Stimulated activated CD4-positive, alpha-beta T cell treated with anti-CD3 and anti-CD28 coated beads, Interleukin-12 subunit alpha, Interleukin-12 subunit beta, amount 100 ng/mL, for 24 hours (primary cell): ENCODE measurements around the gene EIF2S3.
"Not testable (repeated sequence)": the region's sequence is repeated elsewhere in the genome, so short reads cannot be mapped to it uniquely, and the experiment has no call there.

ENCODE experiments used
- DNase-seq, 2 experiments: peaks; one replicate each; pipeline ENCODE4 v3.0.0-alpha.2; 2020; ENCODE audit warnings: low read depth in 2 of 2

The EIF2S3 gene

DNA sequence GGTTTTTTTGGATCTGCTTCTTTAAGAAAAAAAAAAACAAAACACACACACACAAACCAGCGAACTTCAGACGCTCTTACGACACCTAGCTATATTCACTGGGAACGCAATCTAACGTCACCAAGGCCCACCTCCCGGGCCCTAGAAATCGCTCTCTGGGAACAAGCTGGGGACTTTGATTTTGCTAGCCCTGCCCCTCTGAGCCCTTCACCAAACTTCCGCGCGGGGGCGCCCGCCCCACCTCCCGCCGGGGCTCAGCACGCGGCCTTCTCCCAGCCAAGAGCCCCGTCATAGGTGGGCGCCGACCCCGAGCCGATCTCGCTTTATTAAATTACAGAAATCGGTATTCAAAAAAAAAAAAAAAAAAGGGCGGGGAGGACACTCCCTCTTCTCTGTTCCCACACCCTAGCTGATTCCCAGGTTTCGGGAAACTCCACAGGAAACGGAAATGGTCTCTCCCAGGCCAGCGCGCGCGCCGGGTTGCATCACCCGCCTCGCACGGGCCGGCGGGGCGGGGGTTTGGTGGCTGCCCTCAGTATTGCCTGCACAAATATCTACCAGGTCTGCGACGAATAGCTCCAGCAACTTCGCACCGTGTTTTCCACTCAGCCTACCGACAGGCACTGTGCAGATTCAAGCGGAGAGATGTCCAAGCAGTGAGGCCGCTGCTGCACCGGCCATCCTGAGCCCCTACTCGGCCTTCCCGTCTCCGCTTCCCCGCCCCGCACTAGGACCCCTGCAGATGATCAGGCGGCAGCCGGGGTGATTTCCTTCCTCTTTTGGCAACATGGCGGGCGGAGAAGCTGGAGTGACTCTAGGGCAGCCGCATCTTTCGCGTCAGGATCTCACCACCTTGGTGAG, at the start of gene EIF2S3:
EIF2S3 (plus strand) TSS at position 775 of the 861 bp plus-strand sequence; CDS start at position 788, 13 bp downstream.
- DNase-seq = peak; percentile 57 to 73

DNA sequence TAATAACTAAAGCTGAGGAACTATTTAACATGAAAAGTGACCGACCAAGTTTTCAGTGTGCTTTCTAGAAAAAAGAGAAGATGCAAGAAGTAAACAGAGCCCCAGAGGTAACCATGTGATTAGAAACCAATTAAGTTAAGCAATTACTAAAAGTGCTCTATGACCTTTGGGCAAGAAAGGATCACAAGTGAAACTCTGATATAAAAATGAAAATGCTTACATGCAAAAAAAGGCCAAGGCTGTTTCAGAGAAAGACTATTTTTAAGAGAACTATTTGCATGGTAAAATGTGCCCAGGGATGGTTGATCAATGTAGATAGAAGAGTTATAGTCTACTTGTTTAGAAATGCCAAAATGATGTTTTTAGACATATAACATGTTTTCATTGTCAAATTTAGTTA, 49.7 kb upstream of the EIF2S3 start:
- no peak for DNase-seq

GRCh38 chrX:24005867-24006266, 48.9 kb upstream of the EIF2S3 start:
- no peak for DNase-seq

GRCh38 chrX:24012266-24012665, 42.5 kb upstream of the EIF2S3 start:
- DNase-seq = no peak

GRCh38 chrX:24014388-24015018, 40.3 kb upstream of the EIF2S3 start:
- DNase-seq = peak; percentile 13 to 16

GRCh38 chrX:24017674-24018073, 37.1 kb upstream of the EIF2S3 start:
- no peak for DNase-seq

DNA sequence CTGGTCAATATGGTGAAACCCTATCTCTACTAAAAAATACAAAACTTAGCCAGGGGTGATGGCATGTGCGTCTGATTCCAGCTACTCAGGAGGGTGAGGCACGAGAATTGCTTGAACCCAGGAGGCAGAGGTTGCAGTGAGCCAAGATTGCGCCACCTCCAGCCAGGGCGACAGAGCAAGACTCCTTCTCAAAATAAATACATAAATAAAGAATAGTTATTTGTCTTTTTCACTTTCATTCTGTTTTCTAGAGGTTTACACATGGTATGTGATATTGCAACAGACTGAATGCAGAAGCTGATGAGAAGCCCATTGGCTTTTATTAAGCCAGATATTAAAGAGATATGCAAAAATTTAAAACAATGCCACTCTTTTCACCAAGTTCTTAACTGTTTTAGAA, 35.9 kb upstream of the EIF2S3 start:
- DNase-seq = no peak

- no peak for DNase-seq
These were observed 35.3 kb upstream of the EIF2S3 start for GRCh38 chrX:24019448-24019847.

GRCh38 chrX:24020306-24020876, 34.4 kb upstream of the EIF2S3 start:
- DNase-seq = no peak

GRCh38 chrX:24023544-24023943, 31.2 kb upstream of the EIF2S3 start:
- DNase-seq = no peak

- no peak for DNase-seq
These were observed 30.6 kb upstream of the EIF2S3 start for GRCh38 chrX:24023972-24024669.

DNA sequence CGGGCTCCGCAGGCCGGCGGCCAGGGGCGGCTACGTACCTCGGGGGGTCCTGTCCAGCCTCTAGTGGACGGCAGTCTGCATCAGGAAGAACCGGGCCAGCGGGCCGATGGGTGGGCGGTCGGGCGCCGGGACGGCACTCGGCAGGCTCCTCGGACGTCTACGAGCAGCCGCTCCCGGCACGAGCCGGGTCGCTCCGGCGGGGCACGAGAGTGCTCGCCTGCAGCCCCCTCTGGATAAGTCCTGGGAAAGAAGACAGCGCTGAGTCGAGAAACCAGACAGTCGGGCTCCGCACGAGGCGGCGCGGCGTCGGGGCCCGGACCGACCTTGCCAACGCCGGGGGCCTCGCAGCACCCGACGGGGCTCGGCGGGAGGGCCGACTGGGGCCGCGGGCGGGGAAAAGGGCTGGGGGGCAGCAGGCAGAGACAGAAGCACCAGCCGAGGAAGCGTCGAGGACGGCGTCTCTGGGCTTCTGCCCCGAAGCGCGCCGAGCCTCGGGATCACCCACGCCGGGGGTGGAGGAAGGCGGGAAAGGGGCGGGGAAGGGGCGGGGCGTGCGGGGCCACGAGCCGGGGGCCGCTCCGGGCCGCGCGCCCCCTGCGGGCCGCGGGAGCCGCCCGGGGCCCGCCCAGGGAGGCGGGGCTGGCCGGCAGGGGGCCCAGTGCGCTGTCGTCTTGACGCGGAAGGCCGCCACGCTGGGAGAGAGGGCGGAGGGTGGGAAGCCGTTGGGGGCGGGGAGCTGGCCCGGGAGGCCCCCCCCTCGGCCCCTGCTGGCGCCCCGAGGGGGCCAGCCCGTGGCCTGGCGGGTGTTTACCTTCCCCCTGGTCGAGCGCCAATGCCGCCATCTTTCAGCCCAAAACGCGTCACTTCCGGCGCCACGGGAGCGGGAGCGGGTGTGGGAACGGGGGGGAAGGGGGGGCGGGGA, 29.7 kb upstream of the EIF2S3 start:
- DNase-seq = peak; percentile 54 to 69

DNA sequence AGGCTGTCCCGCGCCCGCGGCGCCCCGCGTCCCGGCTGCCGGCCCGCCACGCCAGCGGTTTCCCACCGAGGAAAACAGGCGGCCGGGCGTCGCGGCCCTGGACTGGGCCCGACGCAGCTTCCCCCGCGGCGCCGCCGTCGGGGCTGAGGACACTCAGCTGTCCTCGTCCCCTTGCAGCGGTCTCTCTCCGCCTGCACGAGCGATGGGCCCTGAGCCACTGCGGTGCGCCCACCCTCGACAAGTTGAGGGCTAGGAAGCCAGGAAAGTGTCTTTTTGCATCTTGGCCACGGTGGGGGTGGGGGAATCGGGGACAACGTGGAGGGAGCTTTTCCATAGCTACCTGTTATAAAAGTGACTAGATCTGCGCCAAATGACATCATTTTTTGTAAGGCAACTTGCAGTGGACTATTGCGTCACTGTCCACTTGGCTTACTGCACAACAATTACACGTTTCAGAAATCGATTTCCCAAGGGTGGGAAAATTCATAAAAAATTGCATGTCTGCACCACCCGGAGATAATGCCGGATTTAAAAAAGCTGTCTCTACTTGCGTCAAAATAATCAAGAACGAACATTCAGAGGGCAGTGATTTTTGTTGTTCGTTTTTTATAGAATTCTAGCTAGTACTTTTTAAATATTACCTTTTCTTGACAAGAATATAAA, 28.9 kb upstream of the EIF2S3 start:
- DNase-seq = peak in 1 of 2 experiments; percentile 2

- no peak for DNase-seq
These were observed 28.3 kb upstream of the EIF2S3 start for GRCh38 chrX:24026432-24026831.

DNA sequence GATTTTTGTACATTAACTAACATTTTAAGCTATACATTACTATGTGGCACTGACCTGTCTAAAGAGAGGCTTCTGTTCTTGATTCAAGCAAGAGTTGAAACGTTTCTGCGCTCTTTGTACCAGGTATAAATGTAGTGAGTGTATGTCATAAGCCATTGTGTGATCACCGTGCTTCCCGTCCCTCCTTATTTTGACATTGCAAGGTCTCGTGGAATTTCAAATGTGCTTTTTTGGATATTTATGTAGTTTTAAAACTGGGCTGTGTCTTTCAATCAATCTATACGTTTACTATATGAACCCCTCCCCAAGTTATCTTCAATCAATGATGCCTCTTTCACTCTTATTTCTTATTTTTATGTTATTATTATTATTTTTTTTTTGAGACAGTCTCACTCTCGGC, 27.7 kb upstream of the EIF2S3 start, which contains the start of gene KLHL15:
KLHL15 (minus strand) TSS at position 101 of the 400 bp plus-strand sequence. CDS start 20,493 bp downstream, outside the sequence.
- no peak for DNase-seq

DNA sequence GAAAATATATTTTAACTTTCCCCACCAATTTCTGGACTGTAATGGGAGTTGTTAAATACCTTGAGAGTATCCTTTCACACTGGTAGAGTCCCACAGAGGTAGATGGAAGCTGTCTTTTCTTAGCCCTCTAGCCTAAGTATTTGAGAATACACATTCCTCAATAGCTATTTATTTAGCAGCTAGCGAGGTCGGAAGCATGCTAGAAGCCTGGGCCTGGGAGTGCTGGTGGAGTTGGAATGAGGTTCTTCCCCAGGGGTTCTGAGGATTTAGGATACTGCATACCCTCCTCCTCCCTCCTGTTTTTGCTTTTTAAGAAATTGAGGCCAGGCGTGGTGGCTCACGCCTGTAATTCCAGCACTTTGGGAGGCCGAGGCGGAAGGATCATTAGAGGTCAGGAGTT, 26.8 kb upstream of the EIF2S3 start:
- DNase-seq = no peak

- DNase-seq = no peak
These were observed 24.2 kb upstream of the EIF2S3 start for GRCh38 chrX:24030597-24030996.

DNA sequence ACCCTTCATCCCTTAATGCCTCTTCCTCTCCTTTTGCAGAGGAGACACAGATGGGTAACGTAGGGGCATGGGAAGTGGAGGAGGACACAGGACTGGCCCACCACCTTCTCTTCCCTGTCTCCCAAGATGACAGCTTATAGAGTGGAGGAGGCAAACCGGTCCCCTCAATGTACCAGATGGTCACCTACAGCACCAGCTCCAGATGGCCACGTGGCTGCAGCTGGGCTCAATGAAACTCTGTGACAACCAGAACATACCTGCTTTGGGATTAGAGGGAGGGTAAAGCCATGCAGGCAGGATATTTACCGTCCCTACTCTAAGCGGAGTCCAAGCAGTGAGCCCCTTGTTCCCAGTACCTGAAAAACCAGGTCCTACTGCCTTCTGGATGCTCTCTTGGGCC, 20.3 kb upstream of the EIF2S3 start:
- no peak for DNase-seq

DNA sequence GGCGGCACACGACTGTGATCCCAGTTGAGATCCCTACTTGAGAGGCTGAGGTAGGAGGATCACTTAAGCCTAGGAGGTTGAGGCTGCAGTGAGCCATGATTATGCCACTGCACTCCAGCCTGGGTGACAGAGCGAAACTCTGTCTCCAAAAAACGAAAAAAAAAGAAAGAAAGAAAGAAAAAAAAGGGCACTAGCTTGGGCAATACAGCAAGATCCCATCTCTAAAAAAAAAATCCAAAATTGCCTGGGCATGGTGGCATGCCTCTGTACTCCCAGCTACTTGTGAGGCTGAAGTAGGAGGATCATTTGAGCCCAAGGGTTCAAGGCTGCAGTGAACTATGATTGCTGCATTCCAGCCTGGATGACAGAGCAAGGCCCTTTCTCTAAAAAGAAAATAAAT, 17.0 kb upstream of the EIF2S3 start:
- DNase-seq = no peak

GRCh38 chrX:24046060-24046459, 8.7 kb upstream of the EIF2S3 start:
- not testable (repeated sequence) for DNase-seq
